Progenitor cell of endocrine pancreas (in vitro differentiated cells): ENCODE results near the gene MTNR1A. TPM values are rescaled to one million over a fixed set of nuclear protein-coding genes. Genes with fewer than 3 reads are reported as not detected.

Experiments used
- DNase-seq: peaks from one replicate; pipeline ENCODE4 v3.0.0; 2021; ENCODE audit warnings: low spot score; ENCODE audit not compliant: unreplicated experiment
- H3K27ac Mint-ChIP-seq: 2 replicates; pipeline ENCODE4 v1.8.0; 2021; ENCODE audit warnings: mild to moderate bottlenecking, moderate library complexity, mixed read lengths
- H3K27me3 Mint-ChIP-seq: 2 replicates; pipeline ENCODE4 v1.8.0; 2021; ENCODE audit warnings: mixed read lengths
- H3K36me3 Mint-ChIP-seq: 2 replicates; pipeline ENCODE4 v1.8.0; 2022; ENCODE audit warnings: mixed read lengths; ENCODE audit not compliant: insufficient read depth
- H3K4me1 Mint-ChIP-seq: 2 replicates; pipeline ENCODE4 v1.8.0; 2021; ENCODE audit warnings: low read depth, mixed read lengths
- H3K4me3 Mint-ChIP-seq: 2 replicates; pipeline ENCODE4 v1.8.0; 2021; ENCODE audit warnings: low read depth, mild to moderate bottlenecking, moderate library complexity, mixed read lengths
- H3K9me3 Mint-ChIP-seq: 2 replicates; pipeline ENCODE4 v1.8.0; 2021; ENCODE audit warnings: low read depth, mixed read lengths
- CTCF ChIP-seq: fragments of 200-600 bp; sonication (generic); IDR thresholded peaks from one replicate; pipeline ENCODE4 v1.5.0; 2021; ENCODE audit warnings: antibody characterized with exemption, mild to moderate bottlenecking; ENCODE audit not compliant: unreplicated experiment
- total RNA-seq: library from RNA; stranded (reverse); gene quantifications from 2 replicates; pipeline ENCODE4 v1.2.1, GENCODE V29; 2021

The MTNR1A gene
- total RNA-seq, 1 donor from 2014 or later = 2.7 TPM

GRCh38 chr4:186566068-186566467 is 10.7 kb upstream of the MTNR1A start:
- Mint-ChIP-seq H3K27me3 (no peaks in the 10 kb centered on the region), H3K4me3 (no peak overlapping the region), H3K4me1 (peaks cover 4% of the 10 kb centered on the region), H3K9me3 (no peaks in the 10 kb centered on the region), H3K36me3 (no peaks in the 10 kb centered on the region), H3K27ac (no peak overlapping the region)
- TF ChIP-seq CTCF = no peak
- DNase-seq = no peak

GRCh38 chr4:186563761-186564160 is 8.4 kb upstream of the MTNR1A start:
- no peaks in the 10 kb centered on the region for H3K27me3 Mint-ChIP-seq
- H3K4me1 Mint-ChIP-seq = no peaks in the 10 kb centered on the region
- H3K27ac Mint-ChIP-seq = no peak overlapping the region
- TF ChIP-seq CTCF = no peak
- H3K9me3 Mint-ChIP-seq = peaks cover 8% of the 10 kb centered on the region
- no peak overlapping the region for H3K4me3 Mint-ChIP-seq
- DNase-seq = no peak
- no peaks in the 10 kb centered on the region for H3K36me3 Mint-ChIP-seq

- DNase-seq = no peak
- Mint-ChIP-seq H3K4me1 (no peaks in the 10 kb centered on the region), H3K27me3 (no peaks in the 10 kb centered on the region), H3K9me3 (peaks cover 8% of the 10 kb centered on the region), H3K36me3 (no peaks in the 10 kb centered on the region), H3K27ac (no peak overlapping the region), H3K4me3 (no peak overlapping the region)
- no peak for TF ChIP-seq CTCF
Measured at GRCh38 chr4:186561748-186562147, 6.4 kb upstream of the MTNR1A start.

DNA sequence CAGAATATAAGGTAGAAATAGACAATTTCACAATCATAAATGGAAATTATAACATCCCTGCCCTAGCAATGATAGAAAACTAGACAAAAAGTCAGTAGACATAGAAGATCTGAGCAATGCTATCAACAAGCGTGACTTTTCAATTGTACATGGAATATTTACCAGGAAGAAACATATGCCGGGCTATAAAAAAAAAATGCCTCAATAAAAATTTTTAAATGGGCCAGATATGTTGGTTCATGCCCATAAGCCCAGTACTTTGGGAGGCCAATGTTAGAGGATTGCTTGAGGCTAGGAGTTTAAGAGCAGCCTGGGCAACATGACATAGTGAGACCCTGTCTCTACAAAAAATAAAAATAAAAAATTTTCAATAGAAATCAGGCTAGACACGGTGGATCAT is 5.3 kb upstream of the MTNR1A start:
- Mint-ChIP-seq H3K4me3 (no peak overlapping the region), H3K27ac (no peak overlapping the region), H3K36me3 (no peaks in the 10 kb centered on the region), H3K9me3 (peaks cover 8% of the 10 kb centered on the region), H3K27me3 (peaks cover 5% of the 10 kb centered on the region), H3K4me1 (no peaks in the 10 kb centered on the region)
- DNase-seq = no peak
- no peak for TF ChIP-seq CTCF

GRCh38 chr4:186557486-186557885 is 2.1 kb upstream of the MTNR1A start:
- no peak for TF ChIP-seq CTCF
- Mint-ChIP-seq H3K27ac (no peak overlapping the region), H3K9me3 (peaks cover 8% of the 10 kb centered on the region), H3K4me1 (peaks cover 4% of the 10 kb centered on the region), H3K4me3 (no peak overlapping the region), H3K27me3 (peaks cover 19% of the 10 kb centered on the region), H3K36me3 (no peaks in the 10 kb centered on the region)
- no peak for DNase-seq

- peaks cover 20% of the 10 kb centered on the region for H3K27me3 Mint-ChIP-seq
- H3K9me3 Mint-ChIP-seq = peaks cover 8% of the 10 kb centered on the region
- DNase-seq = no peak
- H3K36me3 Mint-ChIP-seq = no peaks in the 10 kb centered on the region
- H3K4me1 Mint-ChIP-seq = peaks cover 4% of the 10 kb centered on the region
- no peak overlapping the region for H3K27ac Mint-ChIP-seq
- TF ChIP-seq CTCF = no peak
- no peak overlapping the region for H3K4me3 Mint-ChIP-seq
Measured at GRCh38 chr4:186557061-186557460, 1.7 kb upstream of the MTNR1A start.
